GM10248 (cell line): ENCODE data around the gene NPHP1.

Experiments used
- CTCF ChIA-PET: fragments of 300-600 bp; sonication (Branson Sonifier 250); formaldehyde crosslinking; extraction: SDS; loops from one replicate; lab custom pipeline; 2021; ENCODE audit warnings: antibody characterized with exemption; lab: Yijun Ruan, JAX
- POLR2A ChIA-PET: fragments of 350-650 bp; sonication (Branson Sonifier 250); formaldehyde crosslinking; extraction: SDS; loops from one replicate; lab custom pipeline; 2020; ENCODE audit warnings: antibody characterized with exemption; lab: Yijun Ruan, JAX
- DNase-seq: peaks from one replicate; pipeline ENCODE4 v3.0.0; 2012; ENCODE audit errors: extremely low spot score
- TF ChIP-seq, protein P1 (sequence below): IDR thresholded peaks from 2 replicates; pipeline ENCODE4 v1.5.1; 2012; ENCODE audit warnings: mild to moderate bottlenecking, low read depth; ENCODE audit errors: extremely low read depth, missing control alignments, control extremely low read depth

NPHP1 gene

DNA sequence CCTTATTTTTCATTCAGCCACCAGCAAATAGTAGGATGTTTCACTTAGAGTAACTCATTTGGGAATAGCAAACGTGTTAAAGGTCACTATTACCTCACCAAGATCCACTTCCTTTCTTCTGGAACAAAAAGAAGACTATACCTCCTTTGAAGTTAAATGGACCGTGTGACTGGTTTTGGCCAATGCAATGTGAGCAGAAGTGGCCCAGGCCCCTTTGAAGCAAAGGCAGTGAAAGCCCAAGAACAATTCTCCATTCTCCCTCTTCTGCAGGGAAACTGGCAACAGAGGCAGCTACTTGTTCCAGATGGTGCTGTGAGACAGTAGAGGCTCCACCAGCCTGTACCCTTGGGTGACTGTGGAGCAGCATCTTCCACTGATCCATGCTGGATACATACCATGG is 77.9 kb downstream of the NPHP1 start:
- CTCF ChIA-PET: no interaction called here
- DNase-seq: no peak
- TF ChIP-seq, protein P1, sequence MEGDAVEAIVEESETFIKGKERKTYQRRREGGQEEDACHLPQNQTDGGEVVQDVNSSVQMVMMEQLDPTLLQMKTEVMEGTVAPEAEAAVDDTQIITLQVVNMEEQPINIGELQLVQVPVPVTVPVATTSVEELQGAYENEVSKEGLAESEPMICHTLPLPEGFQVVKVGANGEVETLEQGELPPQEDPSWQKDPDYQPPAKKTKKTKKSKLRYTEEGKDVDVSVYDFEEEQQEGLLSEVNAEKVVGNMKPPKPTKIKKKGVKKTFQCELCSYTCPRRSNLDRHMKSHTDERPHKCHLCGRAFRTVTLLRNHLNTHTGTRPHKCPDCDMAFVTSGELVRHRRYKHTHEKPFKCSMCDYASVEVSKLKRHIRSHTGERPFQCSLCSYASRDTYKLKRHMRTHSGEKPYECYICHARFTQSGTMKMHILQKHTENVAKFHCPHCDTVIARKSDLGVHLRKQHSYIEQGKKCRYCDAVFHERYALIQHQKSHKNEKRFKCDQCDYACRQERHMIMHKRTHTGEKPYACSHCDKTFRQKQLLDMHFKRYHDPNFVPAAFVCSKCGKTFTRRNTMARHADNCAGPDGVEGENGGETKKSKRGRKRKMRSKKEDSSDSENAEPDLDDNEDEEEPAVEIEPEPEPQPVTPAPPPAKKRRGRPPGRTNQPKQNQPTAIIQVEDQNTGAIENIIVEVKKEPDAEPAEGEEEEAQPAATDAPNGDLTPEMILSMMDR: no peak
- POLR2A ChIA-PET: no interaction called here

DNA sequence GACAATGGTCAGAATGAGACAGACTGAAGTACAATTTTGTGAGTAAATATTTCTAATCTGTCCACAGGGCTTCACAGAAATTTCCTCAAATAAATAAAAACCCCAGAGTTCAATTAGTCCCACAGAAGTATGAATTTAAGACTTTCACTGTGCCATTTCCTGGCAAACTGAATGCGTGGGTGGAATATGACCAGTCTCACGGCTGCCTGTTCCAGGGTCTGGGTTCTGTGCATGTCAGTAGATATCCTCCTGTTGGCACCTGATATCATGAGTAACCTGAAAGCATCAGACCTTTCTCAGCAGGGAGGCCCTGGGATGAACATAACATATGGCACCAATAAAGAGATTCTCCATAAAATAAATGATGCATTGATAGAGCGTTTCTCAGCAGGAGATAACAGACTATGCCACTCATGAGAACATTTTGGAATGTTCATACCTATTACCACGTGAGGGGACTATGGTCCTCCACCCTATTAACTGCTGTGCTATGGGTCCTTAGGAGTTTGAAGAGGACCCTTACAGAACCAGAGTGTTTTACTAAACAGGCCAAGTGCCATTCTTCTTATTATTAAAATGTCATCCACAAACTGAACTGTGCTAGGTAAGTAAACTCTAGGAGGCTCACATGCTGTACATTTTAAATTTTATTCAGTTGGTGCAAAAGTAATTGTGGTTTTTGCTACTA is 78.6 kb downstream of the NPHP1 start:
- POLR2A ChIA-PET: no interaction called here
- CTCF ChIA-PET: no interaction called here
- no peak for DNase-seq
- TF ChIP-seq, protein P1: no peak

DNA sequence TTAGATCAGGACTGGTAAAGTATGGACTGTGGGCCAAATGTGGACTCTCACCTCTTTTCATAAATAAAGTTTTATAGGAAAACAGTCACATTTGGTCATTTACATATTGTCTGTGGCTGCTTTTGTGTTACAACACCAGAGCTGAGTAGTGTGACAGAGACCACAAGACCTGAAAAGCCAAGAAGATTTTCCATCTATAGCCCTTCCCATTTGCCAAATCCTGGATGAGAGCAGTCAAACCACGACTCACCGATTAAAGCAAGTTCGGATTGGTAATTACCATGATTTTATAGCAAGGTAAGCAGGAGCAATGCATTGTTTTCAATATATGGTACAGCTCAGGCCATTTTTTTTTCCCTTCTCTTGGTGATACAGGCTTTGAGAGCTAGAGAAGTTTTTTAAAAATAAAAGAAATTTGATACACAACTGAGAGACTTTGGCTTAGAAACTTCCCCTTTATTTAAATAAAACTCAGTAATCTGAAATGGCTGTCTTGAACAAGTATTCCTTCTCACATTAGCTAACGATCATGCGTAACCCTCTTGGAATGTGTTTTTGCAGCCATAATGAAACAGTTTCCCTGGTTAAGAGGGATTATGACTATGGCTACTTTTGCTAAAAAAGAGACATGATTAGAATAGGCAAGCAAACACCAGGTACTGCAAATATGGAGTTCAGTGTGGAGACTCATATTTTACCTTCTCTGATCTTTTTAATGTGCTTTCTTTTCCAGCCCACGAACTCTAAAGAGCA is 79.7 kb downstream of the NPHP1 start:
- POLR2A ChIA-PET: no interaction called here

GRCh38 chr2:110124038-110124825 is 80.6 kb downstream of the NPHP1 start:
- TF ChIP-seq, protein P1: no peak
- ChIA-PET CTCF (interaction anchor here (0.8 kb wide), 1 partner anchor 11 kb away, joined by 3 read pairs; no protein-coding TSS in a partner anchor), POLR2A (no interaction called here)
- DNase-seq: no peak

More for the DNA sequence above, 79.7 kb downstream of the NPHP1 start:
- CTCF ChIA-PET: interaction anchor here (0.8 kb wide), 1 partner anchor 12 kb away, joined by 3 read pairs; no protein-coding TSS in a partner anchor
- TF ChIP-seq, protein P1: no peak
- no peak for DNase-seq

DNA sequence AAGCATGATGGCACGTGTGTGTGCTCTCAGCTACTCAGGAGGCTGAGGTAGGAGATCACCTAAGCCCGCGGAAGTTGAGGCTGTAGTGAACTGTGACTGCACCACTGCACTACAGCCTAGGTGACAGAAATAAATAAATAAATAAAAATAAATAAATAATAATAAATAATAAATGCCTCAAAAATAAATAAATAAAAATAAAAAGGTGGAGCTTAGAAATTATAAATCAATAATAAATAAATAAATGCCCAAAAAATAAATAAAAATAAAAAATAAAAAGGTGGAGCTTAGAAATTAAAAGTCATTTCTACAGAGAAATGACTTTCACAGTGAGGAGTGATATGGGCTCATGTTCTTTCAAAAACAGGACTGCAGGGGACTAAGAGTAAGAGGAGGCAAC is 83.2 kb downstream of the NPHP1 start:
- DNase-seq: no peak
- CTCF ChIA-PET: interaction anchor here (0.8 kb wide), 1 partner anchor 14 kb away, joined by 3 read pairs; no protein-coding TSS in a partner anchor
- TF ChIP-seq, protein P1: no peak
- POLR2A ChIA-PET: no interaction called here

DNA sequence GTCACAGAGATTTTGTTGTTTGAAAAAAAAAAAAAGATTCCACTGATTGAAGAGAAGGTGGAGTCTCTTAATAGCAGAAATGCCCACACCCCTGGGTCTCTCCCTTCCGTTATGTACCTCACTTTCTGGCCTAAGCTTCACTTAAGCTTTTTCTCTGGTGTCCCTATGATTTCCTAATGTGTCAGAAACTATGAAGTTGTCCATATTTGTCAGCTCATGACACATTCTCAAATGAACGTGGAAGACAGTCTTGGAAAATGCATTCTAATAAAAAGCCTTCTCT is 83.8 kb downstream of the NPHP1 start:
- TF ChIP-seq, protein P1: no peak
- ChIA-PET POLR2A (no interaction called here), CTCF (interaction anchor here (0.8 kb wide), 1 partner anchor 14 kb away, joined by 3 read pairs; no protein-coding TSS in a partner anchor)
- DNase-seq: no peak
